GM21737 (cell line): Measurements from ENCODE around the gene ELP1.

Experiments
- ATAC-seq: cut with Tn5 transposase; IDR thresholded peaks from one replicate; pipeline ENCODE4 v1.9.1; 2021; ENCODE audit warnings: mild to moderate bottlenecking, moderate library complexity; ENCODE audit not compliant: unreplicated experiment

The ELP1 gene

GRCh38 chr9:108823829-108824228, 110.1 kb downstream of the ELP1 start:
- no peak for ATAC-seq
